Hematopoietic multipotent progenitor cell treated with erythropoietin and hydrocortisone succinate and interleukin-3 and kit ligand, for 4 days (in vitro differentiated cells): ENCODE measurements around the gene SLC25A22.

ENCODE experiments used
- DNase-seq: peaks from one replicate; pipeline ENCODE4 v3.0.0-alpha.2; 2015

The SLC25A22 gene

GRCh38 chr11:833849-834311, 35.8 kb upstream of the SLC25A22 start:
- no peak for DNase-seq

- DNase-seq: peak; percentile 75
Observed at GRCh38 chr11:833114-833791, 35.2 kb upstream of the SLC25A22 start.

GRCh38 chr11:832529-833113, 34.5 kb upstream of the SLC25A22 start, which contains the start of gene CD151:
Gene CD151 (plus strand): TSS chr11:832952. CDS start chr11:836070, 3,118 bp downstream.
- DNase-seq: peak; percentile 78

- no peak for DNase-seq
Observed at GRCh38 chr11:831961-832528, 34.0 kb upstream of the SLC25A22 start.

GRCh38 chr11:831118-831864, 33.2 kb upstream of the SLC25A22 start:
- DNase-seq: no peak

GRCh38 chr11:830295-831117, 32.4 kb upstream of the SLC25A22 start:
- peak; percentile 88 for DNase-seq

- DNase-seq: no peak
Observed at GRCh38 chr11:829847-830294, 31.8 kb upstream of the SLC25A22 start.

GRCh38 chr11:829176-829846, 31.2 kb upstream of the SLC25A22 start:
- DNase-seq: no peak

GRCh38 chr11:828506-829175, 30.6 kb upstream of the SLC25A22 start:
- no peak for DNase-seq

- no peak for DNase-seq
Observed at GRCh38 chr11:827897-828192, 29.8 kb upstream of the SLC25A22 start, which contains the start of gene CRACR2B. Gene CRACR2B (plus strand): TSS chr11:827919. CDS start chr11:828608, 689 bp downstream.

GRCh38 chr11:827146-827896, 29.2 kb upstream of the SLC25A22 start:
- no peak for DNase-seq

GRCh38 chr11:826836-827145, 28.7 kb upstream of the SLC25A22 start:
- no peak for DNase-seq

GRCh38 chr11:826227-826621, 28.1 kb upstream of the SLC25A22 start:
- DNase-seq: no peak

- no peak for DNase-seq
Observed at GRCh38 chr11:825366-826226, 27.5 kb upstream of the SLC25A22 start.

- no peak for DNase-seq
Observed at GRCh38 chr11:824942-825341, 26.9 kb upstream of the SLC25A22 start.

GRCh38 chr11:824292-824880, 26.3 kb upstream of the SLC25A22 start:
- no peak for DNase-seq

- no peak for DNase-seq
Observed at GRCh38 chr11:823441-824291, 25.6 kb upstream of the SLC25A22 start.
